DND-41 (cell line): ENCODE measurements around the gene TTBK1.

ENCODE experiments used
- ATAC-seq: fragments of 200-7000 bp; cut with Tn5 transposase; 3 replicates; pipeline ENCODE4 v1.9.1; 2021; ENCODE audit warnings: low read depth; ENCODE audit not compliant: insufficient read depth
- DNase-seq: peaks from one replicate; pipeline ENCODE4 v3.0.0-alpha.2; 2020
- H2AFZ ChIP-seq: 2 replicates; pipeline ENCODE4 v1.6.0; 2012; ENCODE audit warnings: low read depth, low read length
- H3K27ac ChIP-seq: 2 replicates; pipeline ENCODE4 v1.5.1; 2012; ENCODE audit warnings: low read length, inconsistent platforms
- H3K27me3 ChIP-seq: fragments of 200-600 bp; sonication (generic); 2 replicates; pipeline ENCODE4 v1.6.0; 2012; ENCODE audit warnings: low read length, mild to moderate bottlenecking, inconsistent platforms; ENCODE audit not compliant: insufficient read depth, poor library complexity
- H3K36me3 ChIP-seq: 2 replicates; pipeline ENCODE4 v1.5.1; 2012; ENCODE audit warnings: low read length, inconsistent platforms; ENCODE audit not compliant: insufficient read depth
- H3K4me1 ChIP-seq: 2 replicates; pipeline ENCODE4 v1.5.1; 2012; ENCODE audit warnings: mild to moderate bottlenecking, low read length; ENCODE audit not compliant: insufficient read depth
- H3K4me2 ChIP-seq: 2 replicates; pipeline ENCODE4 v1.6.0; 2012; ENCODE audit warnings: mild to moderate bottlenecking, moderate library complexity, low read length, inconsistent platforms; ENCODE audit not compliant: insufficient read depth
- H3K4me3 ChIP-seq, 2 experiments: fragments of 200-600 bp in 1 of 2; shearing (Covaris generic) in 1 of 2; 2 replicates each; pipeline ENCODE4 v1.5.1; 2012 to 2016; ENCODE audit warnings: inconsistent platforms in 2 of 2, low read length in 2 of 2, mild to moderate bottlenecking in 2 of 2, low read depth in 1 of 2, moderate library complexity in 1 of 2
- H3K79me2 ChIP-seq: 2 replicates; pipeline ENCODE4 v1.6.0; 2012; ENCODE audit warnings: low read length, inconsistent platforms; ENCODE audit not compliant: insufficient read depth
- H3K9ac ChIP-seq: 2 replicates; pipeline ENCODE4 v1.6.0; 2012; ENCODE audit warnings: low read depth, mild to moderate bottlenecking, inconsistent platforms, low read length, moderate library complexity
- H3K9me3 ChIP-seq: 2 replicates; pipeline ENCODE4 v1.5.1; 2012; ENCODE audit warnings: low read length, moderate library complexity, mild to moderate bottlenecking, inconsistent platforms; ENCODE audit not compliant: insufficient read depth, severe bottlenecking
- H4K20me1 ChIP-seq: 2 replicates; pipeline ENCODE4 v1.6.0; 2012; ENCODE audit warnings: low read length; ENCODE audit not compliant: insufficient read depth
- EZH2 ChIP-seq: IDR thresholded peaks from 3 replicates; pipeline ENCODE4 v1.6.1; 2012; ENCODE audit warnings: borderline replicate concordance, low read depth, mild to moderate bottlenecking, moderate library complexity, low read length, inconsistent platforms; ENCODE audit not compliant: severe bottlenecking
- TF ChIP-seq, protein P1 (sequence below): IDR thresholded peaks from 2 replicates; pipeline ENCODE4 v1.5.1; 2012; ENCODE audit warnings: borderline replicate concordance, low read length, moderate library complexity, mild to moderate bottlenecking; ENCODE audit not compliant: poor library complexity, severe bottlenecking; ENCODE audit errors: extremely low read depth

The TTBK1 gene

DNA sequence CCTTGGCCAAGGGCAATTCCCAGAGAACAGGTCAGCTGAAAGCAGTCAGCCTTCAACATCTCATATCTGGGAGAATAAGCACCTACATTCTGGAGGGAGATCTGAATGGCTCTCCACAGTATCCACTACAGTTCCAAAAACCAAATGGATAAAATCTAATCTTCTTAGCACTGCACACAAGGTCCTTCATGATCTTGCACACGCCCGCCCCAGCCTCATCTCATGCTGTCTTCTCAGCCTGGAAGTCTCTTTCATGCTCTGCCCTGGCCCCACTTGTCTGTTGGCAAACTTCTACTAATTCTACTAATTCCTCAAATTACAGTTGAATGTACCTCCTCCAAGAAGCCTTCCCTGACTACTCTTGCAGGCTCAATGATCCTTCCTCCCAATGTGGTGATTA is 1.8 kb upstream of the TTBK1 start:
- no peak overlapping the region for H2AFZ ChIP-seq
- peaks cover 22% of the 10 kb centered on the region for H3K27me3 ChIP-seq
- ATAC-seq (no peak), DNase-seq (no peak)
- H3K4me2 ChIP-seq: no peak overlapping the region
- H3K79me2 ChIP-seq: no peaks in the 10 kb centered on the region
- no peaks in the 10 kb centered on the region for H3K9me3 ChIP-seq
- no peak overlapping the region for H3K9ac ChIP-seq
- no peak overlapping the region for H3K4me3 ChIP-seq
- peaks cover under 1% of the 10 kb centered on the region; the same call in 1 of the 2 replicates for H3K4me1 ChIP-seq
- no peak overlapping the region for H3K27ac ChIP-seq
- no peak for TF ChIP-seq EZH2
- TF ChIP-seq, protein P1, sequence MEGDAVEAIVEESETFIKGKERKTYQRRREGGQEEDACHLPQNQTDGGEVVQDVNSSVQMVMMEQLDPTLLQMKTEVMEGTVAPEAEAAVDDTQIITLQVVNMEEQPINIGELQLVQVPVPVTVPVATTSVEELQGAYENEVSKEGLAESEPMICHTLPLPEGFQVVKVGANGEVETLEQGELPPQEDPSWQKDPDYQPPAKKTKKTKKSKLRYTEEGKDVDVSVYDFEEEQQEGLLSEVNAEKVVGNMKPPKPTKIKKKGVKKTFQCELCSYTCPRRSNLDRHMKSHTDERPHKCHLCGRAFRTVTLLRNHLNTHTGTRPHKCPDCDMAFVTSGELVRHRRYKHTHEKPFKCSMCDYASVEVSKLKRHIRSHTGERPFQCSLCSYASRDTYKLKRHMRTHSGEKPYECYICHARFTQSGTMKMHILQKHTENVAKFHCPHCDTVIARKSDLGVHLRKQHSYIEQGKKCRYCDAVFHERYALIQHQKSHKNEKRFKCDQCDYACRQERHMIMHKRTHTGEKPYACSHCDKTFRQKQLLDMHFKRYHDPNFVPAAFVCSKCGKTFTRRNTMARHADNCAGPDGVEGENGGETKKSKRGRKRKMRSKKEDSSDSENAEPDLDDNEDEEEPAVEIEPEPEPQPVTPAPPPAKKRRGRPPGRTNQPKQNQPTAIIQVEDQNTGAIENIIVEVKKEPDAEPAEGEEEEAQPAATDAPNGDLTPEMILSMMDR: no peak
- no peaks in the 10 kb centered on the region for H3K36me3 ChIP-seq
- no peaks in the 10 kb centered on the region for H4K20me1 ChIP-seq

DNA sequence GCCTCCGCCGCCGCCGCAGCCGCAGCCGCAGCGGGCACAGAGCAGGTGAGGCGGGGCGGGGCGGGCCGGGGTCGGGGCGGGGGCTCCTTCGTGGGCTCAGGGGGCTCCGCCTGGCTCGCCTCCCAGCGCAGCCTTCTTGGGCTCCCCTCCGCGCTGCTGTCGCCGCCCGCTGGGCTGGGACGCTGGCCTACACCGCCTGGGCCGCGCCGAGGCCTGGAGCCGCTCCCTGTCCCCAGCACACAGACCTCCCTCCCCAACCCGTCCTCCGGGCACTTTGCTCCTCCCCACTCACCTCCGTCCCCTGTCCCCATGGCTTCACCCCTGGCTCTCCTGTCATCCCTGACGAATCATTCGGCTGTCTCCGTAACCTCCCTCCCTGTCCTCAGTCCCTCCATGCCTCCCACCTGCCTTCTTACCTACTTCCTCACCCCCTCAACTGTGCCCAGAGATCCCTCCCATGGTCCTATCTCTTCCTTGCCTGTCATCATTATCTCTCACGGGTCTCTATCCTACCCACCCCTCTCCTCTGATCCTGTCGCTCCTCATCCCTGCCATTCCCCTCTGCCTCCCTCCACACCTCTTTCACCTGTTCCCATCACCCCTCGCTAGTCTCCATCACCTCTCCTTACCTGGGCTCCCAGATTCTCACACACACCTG is 512 bp downstream of the TTBK1 start:
- no peak overlapping the region for H3K27ac ChIP-seq
- H3K36me3 ChIP-seq: no peaks in the 10 kb centered on the region
- peaks cover 19% of the 10 kb centered on the region for H3K27me3 ChIP-seq
- no peak for DNase-seq
- no peak overlapping the region for H2AFZ ChIP-seq
- H3K4me1 ChIP-seq: peaks cover 16% of the 10 kb centered on the region
- ATAC-seq: no peak
- no peaks in the 10 kb centered on the region for H3K79me2 ChIP-seq
- no peaks in the 10 kb centered on the region for H4K20me1 ChIP-seq
- H3K9ac ChIP-seq: no peak overlapping the region
- no peak overlapping the region for H3K4me2 ChIP-seq
- no peaks in the 10 kb centered on the region for H3K9me3 ChIP-seq
- no peak overlapping the region for H3K4me3 ChIP-seq
- TF ChIP-seq, protein P1: no peak
- TF ChIP-seq EZH2: no peak

DNA sequence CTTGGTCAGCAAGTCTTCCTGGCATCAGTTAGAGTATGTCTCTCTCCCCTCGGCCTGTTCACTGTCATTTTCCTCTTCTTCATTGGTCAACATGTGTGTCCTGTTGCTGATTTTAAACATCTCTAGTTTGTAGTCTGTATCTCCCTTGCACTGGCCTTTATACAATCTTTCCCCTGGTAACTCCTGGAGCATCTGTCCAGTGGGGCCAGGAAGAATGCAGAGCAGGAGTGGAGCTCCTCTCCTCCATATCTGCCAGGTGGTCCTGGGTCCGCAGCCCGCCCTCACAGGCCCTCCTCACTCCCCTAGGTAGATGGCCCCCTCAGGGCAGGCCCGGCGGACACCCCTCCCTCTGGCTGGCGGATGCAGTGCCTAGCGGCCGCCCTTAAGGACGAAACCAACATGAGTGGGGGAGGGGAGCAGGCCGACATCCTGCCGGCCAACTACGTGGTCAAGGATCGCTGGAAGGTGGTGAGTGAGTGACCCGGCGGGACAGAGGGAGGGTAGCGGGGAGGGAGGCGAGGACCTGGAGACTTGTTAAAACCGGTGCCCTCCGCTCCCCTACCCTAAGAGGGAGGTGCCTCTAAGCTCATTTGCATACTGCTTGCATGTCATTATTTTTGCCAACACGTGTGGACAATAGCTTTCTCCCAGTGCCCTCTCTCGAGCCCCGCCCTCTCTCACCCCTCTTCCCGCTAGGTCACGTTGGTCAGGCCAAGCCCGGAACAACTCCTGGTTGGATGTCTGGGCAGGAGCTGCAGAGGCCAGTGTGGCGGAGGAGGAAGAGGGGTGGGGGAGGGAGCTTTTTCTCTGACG is 3.2 kb downstream of the TTBK1 start:
- Histone ChIP-seq H3K36me3 (no peaks in the 10 kb centered on the region), H3K79me2 (no peaks in the 10 kb centered on the region), H3K4me3 (peak overlapping the region in 1 of 2 experiments; percentile 56; a peak in 2 of 4 replicates), H3K9ac (peak overlapping the region; percentile 40; the same call in 1 of the 2 replicates), H4K20me1 (no peaks in the 10 kb centered on the region), H3K27me3 (peaks cover 38% of the 10 kb centered on the region), H3K4me2 (peak overlapping the region; percentile 72), H2AFZ (peak overlapping the region; percentile 85), H3K4me1 (peaks cover 16% of the 10 kb centered on the region), H3K9me3 (no peaks in the 10 kb centered on the region), H3K27ac (no peak overlapping the region)
- TF ChIP-seq EZH2: no peak
- TF ChIP-seq, protein P1: no peak
- ATAC-seq: peak; percentile 10; the same call in 1 of the 3 replicates
- DNase-seq: no peak
